ENCODE results near the gene BYSL.

BYSL gene

DNA sequence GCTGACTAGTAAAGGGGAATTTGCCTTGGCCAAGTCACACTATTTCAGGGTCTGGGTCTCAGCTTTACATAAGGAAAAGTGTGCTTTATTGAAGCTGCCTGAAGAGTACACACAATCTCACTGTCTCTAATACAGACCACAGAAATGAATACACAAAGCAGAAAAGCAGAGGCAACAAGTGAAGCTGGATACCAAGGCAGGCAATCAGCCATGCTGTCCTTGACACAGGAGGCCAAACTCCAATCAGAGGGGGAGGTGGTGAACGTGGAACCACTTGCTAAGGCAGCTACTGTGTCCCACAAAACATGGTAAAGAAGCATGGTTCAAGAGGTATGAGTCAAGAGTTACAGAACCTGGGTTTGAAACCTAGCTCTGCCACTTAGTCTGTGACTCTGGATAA, 42.1 kb downstream of the BYSL start:
- no peak overlapping the region for H3K4me3 ChIP-seq (replicated peaks; ENCODE audit: insufficient read depth, low read length)
- no peak for TF ChIP-seq POLR2AphosphoS5 (IDR thresholded peaks at IDR 0.05; ENCODE audit: low read depth)
- TF ChIP-seq, protein P1, sequence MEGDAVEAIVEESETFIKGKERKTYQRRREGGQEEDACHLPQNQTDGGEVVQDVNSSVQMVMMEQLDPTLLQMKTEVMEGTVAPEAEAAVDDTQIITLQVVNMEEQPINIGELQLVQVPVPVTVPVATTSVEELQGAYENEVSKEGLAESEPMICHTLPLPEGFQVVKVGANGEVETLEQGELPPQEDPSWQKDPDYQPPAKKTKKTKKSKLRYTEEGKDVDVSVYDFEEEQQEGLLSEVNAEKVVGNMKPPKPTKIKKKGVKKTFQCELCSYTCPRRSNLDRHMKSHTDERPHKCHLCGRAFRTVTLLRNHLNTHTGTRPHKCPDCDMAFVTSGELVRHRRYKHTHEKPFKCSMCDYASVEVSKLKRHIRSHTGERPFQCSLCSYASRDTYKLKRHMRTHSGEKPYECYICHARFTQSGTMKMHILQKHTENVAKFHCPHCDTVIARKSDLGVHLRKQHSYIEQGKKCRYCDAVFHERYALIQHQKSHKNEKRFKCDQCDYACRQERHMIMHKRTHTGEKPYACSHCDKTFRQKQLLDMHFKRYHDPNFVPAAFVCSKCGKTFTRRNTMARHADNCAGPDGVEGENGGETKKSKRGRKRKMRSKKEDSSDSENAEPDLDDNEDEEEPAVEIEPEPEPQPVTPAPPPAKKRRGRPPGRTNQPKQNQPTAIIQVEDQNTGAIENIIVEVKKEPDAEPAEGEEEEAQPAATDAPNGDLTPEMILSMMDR (IDR thresholded peaks at IDR 0.05; ENCODE audit: insufficient read depth, low read length): no peak
- TF ChIP-seq, protein P2, sequence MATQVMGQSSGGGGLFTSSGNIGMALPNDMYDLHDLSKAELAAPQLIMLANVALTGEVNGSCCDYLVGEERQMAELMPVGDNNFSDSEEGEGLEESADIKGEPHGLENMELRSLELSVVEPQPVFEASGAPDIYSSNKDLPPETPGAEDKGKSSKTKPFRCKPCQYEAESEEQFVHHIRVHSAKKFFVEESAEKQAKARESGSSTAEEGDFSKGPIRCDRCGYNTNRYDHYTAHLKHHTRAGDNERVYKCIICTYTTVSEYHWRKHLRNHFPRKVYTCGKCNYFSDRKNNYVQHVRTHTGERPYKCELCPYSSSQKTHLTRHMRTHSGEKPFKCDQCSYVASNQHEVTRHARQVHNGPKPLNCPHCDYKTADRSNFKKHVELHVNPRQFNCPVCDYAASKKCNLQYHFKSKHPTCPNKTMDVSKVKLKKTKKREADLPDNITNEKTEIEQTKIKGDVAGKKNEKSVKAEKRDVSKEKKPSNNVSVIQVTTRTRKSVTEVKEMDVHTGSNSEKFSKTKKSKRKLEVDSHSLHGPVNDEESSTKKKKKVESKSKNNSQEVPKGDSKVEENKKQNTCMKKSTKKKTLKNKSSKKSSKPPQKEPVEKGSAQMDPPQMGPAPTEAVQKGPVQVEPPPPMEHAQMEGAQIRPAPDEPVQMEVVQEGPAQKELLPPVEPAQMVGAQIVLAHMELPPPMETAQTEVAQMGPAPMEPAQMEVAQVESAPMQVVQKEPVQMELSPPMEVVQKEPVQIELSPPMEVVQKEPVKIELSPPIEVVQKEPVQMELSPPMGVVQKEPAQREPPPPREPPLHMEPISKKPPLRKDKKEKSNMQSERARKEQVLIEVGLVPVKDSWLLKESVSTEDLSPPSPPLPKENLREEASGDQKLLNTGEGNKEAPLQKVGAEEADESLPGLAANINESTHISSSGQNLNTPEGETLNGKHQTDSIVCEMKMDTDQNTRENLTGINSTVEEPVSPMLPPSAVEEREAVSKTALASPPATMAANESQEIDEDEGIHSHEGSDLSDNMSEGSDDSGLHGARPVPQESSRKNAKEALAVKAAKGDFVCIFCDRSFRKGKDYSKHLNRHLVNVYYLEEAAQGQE (IDR thresholded peaks at IDR 0.05; ENCODE audit: insufficient replicate concordance, low read depth): no peak
- TF ChIP-seq GABPA (IDR thresholded peaks at IDR 0.05; ENCODE audit: low read depth): no peak
- TF ChIP-seq SPI1 (IDR thresholded peaks at IDR 0.05; ENCODE audit: borderline replicate concordance, low read depth): no peak
- H3K27me3 ChIP-seq (ENCODE audit: insufficient read depth, poor library complexity, severe bottlenecking): no peaks in the 10 kb centered on the region
- no peak for DNase-seq (ENCODE audit: low read depth in 1 of 2, low spot score in 1 of 2)
- H3K27ac ChIP-seq (replicated peaks): no peak overlapping the region

DNA sequence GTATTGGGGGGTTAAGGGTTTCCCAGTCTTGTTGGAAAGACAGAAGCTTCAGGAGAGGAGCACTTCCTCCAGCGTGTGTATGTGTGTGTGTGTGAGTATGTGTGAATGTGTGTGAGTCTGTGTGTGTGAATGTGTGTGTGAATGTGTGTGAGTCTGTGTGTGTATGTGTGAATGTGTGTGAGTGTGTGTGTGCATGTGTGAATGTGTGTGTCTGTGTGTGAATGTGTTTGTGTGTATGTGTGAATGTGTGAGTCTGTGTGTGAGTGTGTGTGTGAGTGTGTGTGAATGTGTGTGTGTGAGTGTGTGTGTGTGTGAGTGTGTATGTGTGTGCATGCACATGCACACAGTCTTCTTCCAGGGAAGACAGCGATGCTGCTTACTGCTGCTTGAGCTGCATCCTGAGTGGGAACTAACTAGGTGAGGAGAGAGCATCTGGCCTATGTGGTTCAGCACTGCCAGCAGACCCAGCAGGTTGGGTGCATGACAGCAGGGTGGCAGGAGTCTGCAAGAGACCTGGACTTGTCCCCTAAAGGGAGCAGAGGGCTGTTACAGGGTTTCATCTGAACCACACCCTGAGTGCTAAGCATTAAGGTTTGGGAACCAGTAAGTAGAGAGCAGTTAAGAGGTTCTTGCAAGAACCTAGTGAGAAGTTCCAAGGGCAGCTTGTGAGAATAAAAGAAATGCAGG, 43.0 kb downstream of the BYSL start:
- Histone ChIP-seq H3K27ac (replicated peaks) (no peak overlapping the region), H3K27me3 (ENCODE audit: insufficient read depth, poor library complexity, severe bottlenecking) (no peaks in the 10 kb centered on the region), H3K4me3 (replicated peaks; ENCODE audit: insufficient read depth, low read length) (no peak overlapping the region)
- DNase-seq (ENCODE audit: low read depth in 1 of 2, low spot score in 1 of 2): no peak
- TF ChIP-seq POLR2AphosphoS5 (IDR thresholded peaks at IDR 0.05; ENCODE audit: low read depth) (no peak), GABPA (IDR thresholded peaks at IDR 0.05; ENCODE audit: low read depth) (no peak), SPI1 (IDR thresholded peaks at IDR 0.05; ENCODE audit: borderline replicate concordance, low read depth) (no peak)
- TF ChIP-seq, protein P1 (IDR thresholded peaks at IDR 0.05; ENCODE audit: insufficient read depth, low read length): no peak
- TF ChIP-seq, protein P2 (IDR thresholded peaks at IDR 0.05; ENCODE audit: insufficient replicate concordance, low read depth): no peak

DNA sequence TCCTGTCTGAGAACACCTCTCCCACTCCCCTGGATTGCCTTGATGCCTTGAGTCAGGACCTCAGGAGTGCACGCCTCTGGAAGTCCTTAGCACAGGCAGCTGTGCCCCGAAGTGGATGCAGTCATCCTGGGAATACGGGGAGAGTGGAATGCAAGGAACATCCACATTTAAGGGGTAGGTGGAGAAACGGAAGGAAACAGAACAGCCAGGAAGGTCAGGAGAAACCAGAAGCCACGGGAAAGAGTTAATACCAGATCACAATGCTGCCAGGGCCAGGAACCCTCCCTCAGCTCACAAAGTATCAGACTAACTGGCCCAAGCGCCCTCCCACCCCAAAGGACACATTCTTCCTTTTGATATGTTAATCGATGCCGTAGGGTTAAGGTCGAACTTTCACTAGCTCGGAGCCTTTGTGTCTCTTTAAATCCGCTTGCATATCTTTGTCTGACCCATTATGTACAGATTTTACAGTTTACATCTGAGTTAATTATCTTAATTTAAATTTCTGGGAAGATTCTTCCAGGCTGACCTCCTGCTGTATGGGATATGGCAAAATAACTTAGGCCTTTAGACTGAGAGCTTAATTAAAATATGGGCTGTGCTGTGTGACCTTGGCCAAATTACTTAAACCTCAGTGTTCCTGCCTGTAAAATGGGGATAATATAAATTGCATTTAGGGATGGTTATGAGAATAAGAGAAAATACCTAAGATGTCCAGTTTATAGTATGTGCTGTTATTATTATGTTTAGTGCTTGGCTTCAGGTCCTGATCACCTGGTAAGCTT, 44.3 kb downstream of the BYSL start:
- no peak for TF ChIP-seq GABPA (IDR thresholded peaks at IDR 0.05; ENCODE audit: low read depth)
- TF ChIP-seq, protein P1 (IDR thresholded peaks at IDR 0.05; ENCODE audit: insufficient read depth, low read length): no peak
- no peak for TF ChIP-seq SPI1 (IDR thresholded peaks at IDR 0.05; ENCODE audit: borderline replicate concordance, low read depth)
- Histone ChIP-seq H3K27ac (replicated peaks) (no peak overlapping the region), H3K4me3 (replicated peaks; ENCODE audit: insufficient read depth, low read length) (no peak overlapping the region), H3K27me3 (ENCODE audit: insufficient read depth, poor library complexity, severe bottlenecking) (no peaks in the 10 kb centered on the region)
- DNase-seq (ENCODE audit: low read depth in 1 of 2, low spot score in 1 of 2): no peak
